ENCODE data around the gene ADGRD1.
"Not testable (repeated sequence)": the region's sequence is repeated elsewhere in the genome, so short reads cannot be mapped to it uniquely, and the experiment has no call there.

The ADGRD1 gene

DNA sequence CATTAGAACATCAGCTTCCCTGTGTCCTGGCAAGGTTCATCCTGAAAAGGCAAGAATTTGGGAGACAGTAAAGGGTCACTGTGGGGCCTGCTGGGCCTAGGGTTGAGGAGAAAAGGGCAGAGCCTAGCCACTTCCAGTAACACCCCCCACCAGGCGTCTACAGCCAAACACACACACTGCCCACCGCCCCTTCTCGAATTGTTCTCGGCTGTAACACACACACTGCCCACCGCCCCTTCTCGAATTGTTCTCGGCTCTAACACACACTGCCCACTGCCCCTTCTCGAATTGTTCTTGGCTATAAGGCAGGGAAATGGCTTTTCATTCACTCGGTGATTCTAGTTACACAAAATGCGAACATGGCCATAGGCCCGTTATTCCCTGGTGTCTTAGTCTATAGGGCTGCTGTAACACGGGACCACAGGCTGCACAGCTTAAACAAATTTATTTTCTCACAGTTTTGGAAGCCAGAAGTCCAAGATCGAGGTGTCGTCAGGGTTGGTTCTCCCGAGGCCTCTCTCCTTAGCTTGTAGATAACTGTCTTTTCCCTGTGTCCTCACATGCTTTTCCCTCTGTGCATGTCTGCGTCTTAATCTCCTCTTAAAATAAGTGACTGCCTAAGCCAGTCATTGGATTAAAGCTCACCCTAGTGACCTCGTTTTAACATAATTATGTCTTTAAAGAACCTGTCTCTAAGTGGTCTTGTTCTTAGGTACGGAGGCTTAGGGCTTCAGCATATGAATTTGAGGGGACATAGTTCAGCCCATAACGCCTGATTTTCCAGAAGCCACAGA, 171.0 kb downstream of the ADGRD1 start:
- H3K36me3 ChIP-seq (ENCODE audit: low read depth), result no peaks in the 10 kb centered on the region
- ATAC-seq (ENCODE audit: low read depth) (no peak), DNase-seq (ENCODE audit: low spot score) (no peak)
- no peaks in the 10 kb centered on the region for H3K9me3 ChIP-seq (ENCODE audit: severe bottlenecking)
- no peak overlapping the region for H3K4me3 ChIP-seq (ENCODE audit: severe bottlenecking)
- TF ChIP-seq, protein P1, sequence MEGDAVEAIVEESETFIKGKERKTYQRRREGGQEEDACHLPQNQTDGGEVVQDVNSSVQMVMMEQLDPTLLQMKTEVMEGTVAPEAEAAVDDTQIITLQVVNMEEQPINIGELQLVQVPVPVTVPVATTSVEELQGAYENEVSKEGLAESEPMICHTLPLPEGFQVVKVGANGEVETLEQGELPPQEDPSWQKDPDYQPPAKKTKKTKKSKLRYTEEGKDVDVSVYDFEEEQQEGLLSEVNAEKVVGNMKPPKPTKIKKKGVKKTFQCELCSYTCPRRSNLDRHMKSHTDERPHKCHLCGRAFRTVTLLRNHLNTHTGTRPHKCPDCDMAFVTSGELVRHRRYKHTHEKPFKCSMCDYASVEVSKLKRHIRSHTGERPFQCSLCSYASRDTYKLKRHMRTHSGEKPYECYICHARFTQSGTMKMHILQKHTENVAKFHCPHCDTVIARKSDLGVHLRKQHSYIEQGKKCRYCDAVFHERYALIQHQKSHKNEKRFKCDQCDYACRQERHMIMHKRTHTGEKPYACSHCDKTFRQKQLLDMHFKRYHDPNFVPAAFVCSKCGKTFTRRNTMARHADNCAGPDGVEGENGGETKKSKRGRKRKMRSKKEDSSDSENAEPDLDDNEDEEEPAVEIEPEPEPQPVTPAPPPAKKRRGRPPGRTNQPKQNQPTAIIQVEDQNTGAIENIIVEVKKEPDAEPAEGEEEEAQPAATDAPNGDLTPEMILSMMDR (IDR thresholded peaks at IDR 0.05; ENCODE audit: poor library complexity, severe bottlenecking), result no peak
- no peaks in the 10 kb centered on the region for H3K4me1 ChIP-seq (ENCODE audit: insufficient read depth, poor library complexity, severe bottlenecking)
- peaks cover 4% of the 10 kb centered on the region for H3K27me3 ChIP-seq (ENCODE audit: insufficient read depth, poor library complexity, severe bottlenecking)
- H3K27ac ChIP-seq (ENCODE audit: poor library complexity, severe bottlenecking), result no peak overlapping the region

DNA sequence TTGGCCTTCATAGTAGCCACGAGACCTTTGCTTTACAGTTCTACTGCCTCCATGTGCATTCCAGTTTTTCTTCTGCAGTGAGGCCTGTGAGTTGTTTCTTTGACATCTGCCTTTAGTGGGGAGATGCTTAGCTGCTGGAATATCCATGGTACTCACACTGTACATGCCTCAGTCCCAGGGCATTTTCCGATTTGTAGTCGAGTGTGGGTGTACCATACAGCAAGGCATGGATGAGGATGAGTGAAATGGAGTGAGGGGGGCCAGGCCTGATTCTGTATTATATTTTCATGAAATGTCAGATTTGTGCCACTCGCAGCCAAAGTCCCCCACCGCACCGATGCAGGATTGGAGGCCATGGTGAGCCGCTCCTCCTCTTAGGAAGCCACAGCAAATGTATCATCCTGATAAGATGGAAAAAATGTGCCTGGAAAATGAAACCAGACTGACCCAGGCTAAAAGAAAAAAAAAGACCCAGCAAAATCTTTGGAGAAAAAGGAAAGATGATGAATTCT, 173.0 kb downstream of the ADGRD1 start:
- TF ChIP-seq, protein P1 (IDR thresholded peaks at IDR 0.05; ENCODE audit: poor library complexity, severe bottlenecking), result no peak
- DNase-seq (ENCODE audit: low spot score) (no peak), ATAC-seq (ENCODE audit: low read depth) (no peak)
- peaks cover 4% of the 10 kb centered on the region for H3K27me3 ChIP-seq (ENCODE audit: insufficient read depth, poor library complexity, severe bottlenecking)
- H3K9me3 ChIP-seq (ENCODE audit: severe bottlenecking), result no peaks in the 10 kb centered on the region
- H3K36me3 ChIP-seq (ENCODE audit: low read depth), result no peaks in the 10 kb centered on the region
- H3K4me3 ChIP-seq (ENCODE audit: severe bottlenecking), result no peak overlapping the region
- no peak overlapping the region for H3K27ac ChIP-seq (ENCODE audit: poor library complexity, severe bottlenecking)
- H3K4me1 ChIP-seq (ENCODE audit: insufficient read depth, poor library complexity, severe bottlenecking), result no peaks in the 10 kb centered on the region

DNA sequence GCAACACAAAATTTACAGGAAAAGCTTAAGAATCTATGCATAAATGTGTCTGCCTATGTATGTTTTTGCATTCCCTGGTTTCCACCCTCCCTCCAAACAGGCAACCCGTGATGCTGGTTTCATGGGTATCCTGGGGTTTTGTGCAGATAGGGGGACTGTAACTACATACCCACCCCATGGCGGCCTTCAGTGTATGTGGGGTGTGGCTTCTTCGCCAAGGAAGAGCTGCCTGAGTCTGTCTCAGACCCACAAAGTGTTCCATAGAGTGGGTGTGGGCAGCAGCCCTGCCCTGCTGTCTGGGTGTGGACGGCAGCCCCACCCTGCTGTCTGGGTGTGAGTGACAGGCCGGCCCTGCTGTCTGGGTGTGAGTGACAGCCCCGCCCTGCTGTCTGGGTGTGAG, 174.8 kb downstream of the ADGRD1 start:
- no peak for DNase-seq (ENCODE audit: low spot score)
- Histone ChIP-seq H3K9me3 (ENCODE audit: severe bottlenecking) (no peaks in the 10 kb centered on the region), H3K4me3 (ENCODE audit: severe bottlenecking) (no peak overlapping the region), H3K27ac (ENCODE audit: poor library complexity, severe bottlenecking) (no peak overlapping the region), H3K36me3 (ENCODE audit: low read depth) (no peaks in the 10 kb centered on the region), H3K27me3 (ENCODE audit: insufficient read depth, poor library complexity, severe bottlenecking) (peaks cover 4% of the 10 kb centered on the region), H3K4me1 (ENCODE audit: insufficient read depth, poor library complexity, severe bottlenecking) (no peaks in the 10 kb centered on the region)
- TF ChIP-seq, protein P1 (IDR thresholded peaks at IDR 0.05; ENCODE audit: poor library complexity, severe bottlenecking), result no peak
- ATAC-seq (ENCODE audit: low read depth), result no peak

DNA sequence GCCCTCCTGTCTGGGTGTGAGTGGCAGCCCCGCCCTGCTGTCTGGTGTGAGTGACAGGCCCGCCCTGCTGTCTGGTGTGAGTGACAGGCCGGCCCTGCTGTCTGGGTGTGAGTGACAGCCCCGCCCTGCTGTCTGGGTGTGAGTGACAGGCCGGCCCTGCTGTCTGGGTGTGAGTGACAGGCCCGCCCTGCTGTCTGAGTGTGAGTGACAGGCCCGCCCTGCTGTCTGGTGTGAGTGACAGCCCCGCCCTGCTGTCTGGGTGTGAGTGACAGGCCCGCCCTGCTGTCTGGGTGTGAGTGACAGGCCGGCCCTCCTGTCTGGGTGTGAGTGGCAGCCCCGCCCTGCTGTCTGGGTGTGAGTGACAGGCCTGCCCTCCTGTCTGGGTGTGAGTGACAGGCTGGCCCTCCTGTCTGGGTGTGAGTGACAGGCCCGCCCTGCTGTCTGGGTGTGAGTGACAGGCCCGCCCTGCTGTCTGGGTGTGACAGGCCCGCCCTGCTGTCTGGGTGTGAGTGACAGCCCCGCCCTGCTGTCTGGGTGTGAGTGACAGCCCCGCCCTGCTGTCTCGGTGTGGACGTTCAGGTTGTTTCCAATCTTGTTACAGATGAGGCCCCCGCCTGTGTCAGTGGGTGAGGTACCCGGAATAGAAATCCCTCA, 175.4 kb downstream of the ADGRD1 start:
- ATAC-seq (ENCODE audit: low read depth); H3K27ac ChIP-seq (ENCODE audit: poor library complexity, severe bottlenecking); H3K4me1 ChIP-seq (ENCODE audit: insufficient read depth, poor library complexity, severe bottlenecking); H3K36me3 ChIP-seq (ENCODE audit: low read depth); H3K9me3 ChIP-seq (ENCODE audit: severe bottlenecking); H3K27me3 ChIP-seq (ENCODE audit: insufficient read depth, poor library complexity, severe bottlenecking); DNase-seq (ENCODE audit: low spot score); H3K4me3 ChIP-seq (ENCODE audit: severe bottlenecking): not testable (repeated sequence)

DNA sequence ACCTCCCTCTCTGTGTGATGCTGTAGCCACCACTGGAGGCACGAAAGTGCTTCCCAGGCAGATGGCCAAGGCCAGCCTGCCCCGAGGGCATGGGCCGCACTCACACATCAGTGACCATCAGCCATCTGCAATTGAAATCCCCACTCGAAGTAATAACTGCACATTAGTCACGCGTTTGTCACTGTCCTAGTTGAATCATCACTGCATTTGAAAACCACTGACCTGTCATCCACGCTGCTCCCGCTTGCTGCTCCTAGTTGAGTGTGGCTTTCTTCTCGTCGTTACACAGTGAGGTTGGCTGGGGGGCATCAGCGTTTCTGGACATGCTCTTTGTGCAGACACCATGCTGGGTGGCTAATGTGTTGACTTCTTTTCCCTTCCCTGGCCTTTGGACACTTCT, 176.1 kb downstream of the ADGRD1 start:
- Histone ChIP-seq H3K9me3 (ENCODE audit: severe bottlenecking) (no peaks in the 10 kb centered on the region), H3K27me3 (ENCODE audit: insufficient read depth, poor library complexity, severe bottlenecking) (peaks cover 4% of the 10 kb centered on the region), H3K4me1 (ENCODE audit: insufficient read depth, poor library complexity, severe bottlenecking) (no peaks in the 10 kb centered on the region), H3K27ac (ENCODE audit: poor library complexity, severe bottlenecking) (no peak overlapping the region), H3K36me3 (ENCODE audit: low read depth) (no peaks in the 10 kb centered on the region), H3K4me3 (ENCODE audit: severe bottlenecking) (no peak overlapping the region)
- TF ChIP-seq, protein P1 (IDR thresholded peaks at IDR 0.05; ENCODE audit: poor library complexity, severe bottlenecking), result no peak
- no peak for ATAC-seq (ENCODE audit: low read depth)
- DNase-seq (ENCODE audit: low spot score), result no peak
